GM12873 (cell line): ENCODE data around the gene WASF3.

ENCODE experiments used
- CTCF ChIP-seq: IDR thresholded peaks from 2 replicates; pipeline ENCODE4 v1.5.1; 2012; ENCODE audit warnings: low read depth, mild to moderate bottlenecking, moderate library complexity, low read length, control low read depth; ENCODE audit not compliant: insufficient read depth; ENCODE audit errors: missing control alignments

Gene WASF3

GRCh38 chr13:26658448-26659385, 101.2 kb downstream of the WASF3 start:
- TF ChIP-seq CTCF: no peak

- TF ChIP-seq CTCF: no peak
These were observed 102.7 kb downstream of the WASF3 start for GRCh38 chr13:26660185-26660584.

GRCh38 chr13:26660766-26661165, 103.3 kb downstream of the WASF3 start:
- TF ChIP-seq CTCF: no peak

- TF ChIP-seq CTCF: no peak
These were observed 106.3 kb downstream of the WASF3 start for GRCh38 chr13:26663791-26664190.

GRCh38 chr13:26664286-26664685, 106.8 kb downstream of the WASF3 start:
- TF ChIP-seq CTCF: no peak

- TF ChIP-seq CTCF: no peak
These were observed 107.4 kb downstream of the WASF3 start for GRCh38 chr13:26664876-26665275.

- TF ChIP-seq CTCF: no peak
These were observed 111.1 kb downstream of the WASF3 start for GRCh38 chr13:26668357-26669146.
